Kidney (tissue), 14 donors: Measurements from ENCODE around the gene DOK3. TPM values are rescaled to one million over a fixed set of nuclear protein-coding genes. Genes with fewer than 3 reads are reported as not detected.
"Not testable (repeated sequence)": the region's sequence is repeated elsewhere in the genome, so short reads cannot be mapped to it uniquely, and the experiment has no call there.

Experiments used
- DNase-seq, 5 donors: peaks; one replicate each; pipeline ENCODE4 v3.0.0-alpha.2; 2013 to 2020
- FAIRE-seq: peaks from 2 replicates; lab custom pipeline; 2012; peaks lifted over from hg19 to GRCh38; lab: Jason Lieb, UNC
- H3K27ac ChIP-seq, 2 donors: one replicate each; pipeline ENCODE4 v1.7.0; 2013; ENCODE audit warnings: low read depth in 2 of 2, low read length in 2 of 2, inconsistent platforms in 1 of 2
- H3K27me3 ChIP-seq: one replicate; pipeline ENCODE4 v1.7.1; 2013; ENCODE audit warnings: low read length, inconsistent platforms; ENCODE audit not compliant: control insufficient read depth, insufficient read depth
- H3K36me3 ChIP-seq, 3 donors: one replicate each; pipeline versions ENCODE4 v1.7.0 to v1.7.1; 2013; ENCODE audit warnings: low read length in 3 of 3, control low read depth in 1 of 3, inconsistent platforms in 1 of 3; ENCODE audit not compliant: insufficient read depth in 3 of 3, control insufficient read depth in 2 of 3
- H3K4me1 ChIP-seq, 3 donors: one replicate each; pipeline versions ENCODE4 v1.7.0 to v1.7.1; 2013; ENCODE audit warnings: low read length in 3 of 3, inconsistent platforms in 1 of 3, low read depth in 1 of 3; ENCODE audit not compliant: control insufficient read depth in 2 of 3, insufficient read depth in 2 of 3
- H3K4me3 ChIP-seq, 3 donors: one replicate each; pipeline versions ENCODE4 v1.7.0 to v1.8.1; 2013; ENCODE audit warnings: low read length in 3 of 3, control low read depth in 1 of 3, inconsistent platforms in 1 of 3
- H3K9ac ChIP-seq, 3 donors: one replicate each; pipeline versions ENCODE4 v1.7.0 to v1.7.1; 2013; ENCODE audit warnings: low read length in 3 of 3, control low read depth in 1 of 3, inconsistent platforms in 1 of 3
- H3K9me3 ChIP-seq, 3 donors: one replicate each; pipeline versions ENCODE4 v1.7.0 to v1.7.1; 2013; ENCODE audit warnings: low read length in 3 of 3, control low read depth in 1 of 3, inconsistent platforms in 1 of 3; ENCODE audit not compliant: control insufficient read depth in 2 of 3, insufficient read depth in 1 of 3
- CTCF ChIP-seq: IDR thresholded peaks from 3 replicates; pipeline ENCODE4 v1.5.1; 2012; ENCODE audit warnings: mild to moderate bottlenecking, moderate library complexity, borderline replicate concordance; ENCODE audit not compliant: insufficient read depth; ENCODE audit errors: extremely low read depth
- intact Hi-C: fragments of 100-400 bp; cut with DNase I; formaldehyde crosslinking; loops from one replicate; pipeline ENCODE4 v1.11.1; 2022
- polyA plus RNA-seq: library from polyadenylated mRNA; stranded (reverse); fragments of 350-450 nt; fragmentation: Illumina TruSeq; extraction: RNeasy Lipid Tissue Mini Kit (QIAGEN cat#74804); gene quantifications from one replicate; pipeline ENCODE4 v1.2.3, GENCODE V29; 2014; ENCODE audit warnings: low read depth, low replicate concordance; ENCODE audit not compliant: insufficient read depth
- total RNA-seq: library from RNA; stranded (reverse); fragmentation: NEBNext Ultra II Directional; extraction: Animal tissue kit (Norgen Biotek cat#: 25700); gene quantifications from one replicate; pipeline ENCODE4 v1.2.1, GENCODE V29; 2021
- donor health status: control.
- donor health status: control.
- donor health status: control.
- donor health status: control.
- donor health status: control.
- donor health status: DM: yes; HTN: yes; CAD: no.
- donor health status: Normal renal cell carcinoma (clear cell type).

The DOK3 gene
- total and polyA plus RNA-seq, 2 donors from 2014 or later, result 1.9 to 18.6 TPM

- Histone ChIP-seq H3K36me3 (peaks cover 0 to 23% (median 19%) of the 10 kb centered on the region in 3 donors), H3K9me3 (no peaks in the 10 kb centered on the region), H3K9ac (no peak overlapping the region), H3K4me3 (no peak overlapping the region), H3K27me3 (no peaks in the 10 kb centered on the region), H3K27ac (no peak overlapping the region), H3K4me1 (peaks cover 0 to 12% (median 0%) of the 10 kb centered on the region in 3 donors)
- DNase-seq (no peak), FAIRE-seq (no peak)
- no peak for TF ChIP-seq CTCF
- intact Hi-C loops, result no loop called here
Observed at GRCh38 chr5:177536386-177536785, 26.8 kb upstream of the DOK3 start.

- no peak overlapping the region for H3K4me3 ChIP-seq
- DNase-seq (no peak), FAIRE-seq (no peak)
- TF ChIP-seq CTCF, result no peak
- intact Hi-C loops, result no loop called here
- no peaks in the 10 kb centered on the region for H3K27me3 ChIP-seq
- H3K9me3 ChIP-seq, result no peaks in the 10 kb centered on the region
- peaks cover 0 to 12% (median 0%) of the 10 kb centered on the region in 3 donors for H3K4me1 ChIP-seq
- peaks cover 0 to 29% (median 28%) of the 10 kb centered on the region in 3 donors for H3K36me3 ChIP-seq
- H3K9ac ChIP-seq, result no peak overlapping the region
- no peak overlapping the region for H3K27ac ChIP-seq
Observed at GRCh38 chr5:177535125-177535524, 25.5 kb upstream of the DOK3 start.

GRCh38 chr5:177534433-177534832 lies 24.8 kb upstream of the DOK3 start:
- intact Hi-C loops, result not testable (repeated sequence)

GRCh38 chr5:177531209-177531940 lies 21.7 kb upstream of the DOK3 start:
- no peaks in the 10 kb centered on the region for H3K27me3 ChIP-seq
- no peaks in the 10 kb centered on the region for H3K4me1 ChIP-seq
- no peaks in the 10 kb centered on the region for H3K9me3 ChIP-seq
- H3K36me3 ChIP-seq, result peaks cover 2 to 56% (median 50%) of the 10 kb centered on the region in 3 donors
- H3K9ac ChIP-seq, result no peak overlapping the region
- intact Hi-C loops, result no loop called here
- no peak overlapping the region for H3K4me3 ChIP-seq
- FAIRE-seq, result no peak
- DNase-seq, result no peak
- TF ChIP-seq CTCF, result no peak
- H3K27ac ChIP-seq, result no peak overlapping the region

More at GRCh38 chr5:177534433-177534832, 24.8 kb upstream of the DOK3 start:
- H3K36me3 ChIP-seq, result peaks cover 0 to 35% (median 35%) of the 10 kb centered on the region in 3 donors
- not testable (repeated sequence) for FAIRE-seq, H3K9ac ChIP-seq, H3K9me3 ChIP-seq, DNase-seq, H3K4me3 ChIP-seq, H3K27me3 ChIP-seq, H3K27ac ChIP-seq
- peaks cover 0 to 12% (median 0%) of the 10 kb centered on the region in 3 donors for H3K4me1 ChIP-seq
